Activated naive CD4-positive, alpha-beta T cell (primary cell): ENCODE data around the gene SNORC.
"Not testable (repeated sequence)": the region's sequence is repeated elsewhere in the genome, so short reads cannot be mapped to it uniquely, and the experiment has no call there.

Source experiments
- DNase-seq, 4 experiments: peaks; one replicate each; lab custom pipeline; 2025; lab: John Stamatoyannopoulos, UW

Gene SNORC

DNA sequence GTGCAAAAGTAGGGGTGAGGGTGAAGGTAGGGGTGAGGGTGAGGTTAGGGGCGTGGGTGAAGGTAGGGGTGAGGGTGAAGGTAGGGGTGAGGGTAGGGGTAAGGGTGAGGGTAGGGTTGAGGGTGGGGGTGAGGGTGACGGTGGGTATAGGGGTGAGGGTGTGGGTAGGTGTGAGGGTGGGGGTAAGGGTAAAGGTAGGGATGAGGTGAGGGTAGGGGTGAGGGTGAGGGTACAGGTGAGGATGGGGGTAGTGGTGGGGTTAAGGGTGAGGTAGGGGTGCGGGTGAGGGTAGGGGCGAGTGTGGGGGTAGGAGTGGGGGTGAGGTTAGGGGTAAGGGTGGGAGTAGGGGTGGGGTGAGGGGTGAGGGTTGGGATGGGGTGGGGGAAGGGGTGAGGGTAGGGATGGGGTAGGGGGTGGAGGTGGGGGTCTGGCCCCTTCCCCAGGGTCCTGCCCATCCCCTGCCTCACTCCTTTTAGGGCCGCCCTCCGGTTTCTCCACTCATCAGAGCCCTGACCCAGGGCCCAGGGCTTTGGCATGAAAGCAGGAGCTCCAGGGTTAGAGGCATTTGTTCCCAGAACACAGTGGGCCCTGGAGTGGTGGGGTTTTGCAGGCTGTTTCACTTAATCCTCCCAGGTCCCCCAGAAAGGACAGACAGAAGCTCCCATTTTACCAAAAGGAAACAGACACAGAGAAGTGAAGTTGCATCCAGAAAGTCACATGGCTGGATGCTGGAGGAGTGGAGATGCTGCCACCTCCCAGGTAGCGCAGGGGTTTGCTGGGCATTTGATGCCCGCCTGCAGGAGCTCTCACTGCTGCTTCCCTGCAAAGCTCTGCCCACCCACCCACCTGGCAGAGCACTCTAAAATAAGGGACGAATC, 26.9 kb downstream of the SNORC start:
- no peak for DNase-seq

DNA sequence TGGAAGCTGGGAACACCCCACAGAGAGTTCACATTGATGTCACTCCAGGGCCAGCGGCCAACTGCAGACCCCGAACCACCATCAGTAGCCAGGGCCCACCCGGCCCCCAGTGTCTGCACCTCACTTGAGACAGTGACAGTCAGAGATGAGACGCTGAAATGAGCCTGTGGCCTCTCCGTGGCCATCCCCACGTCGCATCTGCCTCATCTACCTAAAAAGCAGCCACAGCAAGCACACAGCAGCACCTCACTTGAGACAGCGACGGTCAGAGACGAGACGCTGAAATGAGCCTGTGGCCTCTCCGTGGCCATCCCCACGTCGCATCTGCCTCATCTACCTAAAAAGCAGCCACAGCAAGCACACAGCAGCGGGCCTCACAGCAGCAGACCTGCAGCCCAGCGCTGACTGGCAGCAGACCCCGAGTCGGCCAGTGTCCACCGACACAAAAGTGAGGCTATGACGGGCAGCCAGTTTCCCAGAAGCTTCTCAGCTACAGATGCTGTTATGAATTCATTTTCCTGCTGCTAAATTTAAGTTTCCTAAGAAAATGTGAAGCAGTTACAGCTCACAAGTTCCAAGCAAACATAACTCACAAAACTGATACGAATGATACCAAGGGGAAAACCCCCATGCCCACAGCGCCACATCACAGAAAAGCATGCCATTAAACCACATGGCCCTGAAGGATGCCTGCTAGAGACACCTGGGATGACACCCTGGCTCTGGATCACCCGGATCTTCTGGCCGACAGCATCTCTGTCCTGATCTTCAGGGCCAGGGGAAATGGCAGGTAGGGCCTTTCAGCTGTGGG, 27.7 kb downstream of the SNORC start:
- DNase-seq, result no peak

- DNase-seq, result no peak
Measured at GRCh38 chr2:232898592-232899543, 28.8 kb downstream of the SNORC start.

- DNase-seq, result no peak
Measured at GRCh38 chr2:232900811-232901735, 31.0 kb downstream of the SNORC start.

- DNase-seq, result no peak
Measured at GRCh38 chr2:232901736-232902578, 31.9 kb downstream of the SNORC start.

DNA sequence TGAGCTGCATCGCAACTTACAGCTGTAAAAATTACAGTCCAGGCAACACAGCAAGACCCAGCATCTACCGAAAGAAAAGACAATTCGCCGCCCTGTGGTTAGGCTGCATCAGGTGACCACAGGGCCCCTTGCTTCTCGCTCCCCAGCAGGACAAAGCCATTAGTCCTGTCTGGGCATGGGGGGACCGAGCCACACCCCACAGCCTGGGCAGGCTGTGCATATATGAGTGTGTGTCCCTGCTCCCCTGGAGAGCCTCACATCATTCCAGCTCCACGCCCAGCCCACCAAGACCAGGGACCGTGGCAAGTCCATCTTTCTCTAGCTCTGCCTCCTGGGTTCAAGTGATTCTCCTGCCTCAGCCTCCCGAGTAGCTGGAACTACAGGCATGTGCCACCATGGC, 33.9 kb downstream of the SNORC start:
- no peak for DNase-seq

GRCh38 chr2:232906867-232907717, 37.0 kb downstream of the SNORC start:
- not testable (repeated sequence) for DNase-seq

- DNase-seq, result not testable (repeated sequence)
Measured at GRCh38 chr2:232907718-232908085, 37.6 kb downstream of the SNORC start.

DNA sequence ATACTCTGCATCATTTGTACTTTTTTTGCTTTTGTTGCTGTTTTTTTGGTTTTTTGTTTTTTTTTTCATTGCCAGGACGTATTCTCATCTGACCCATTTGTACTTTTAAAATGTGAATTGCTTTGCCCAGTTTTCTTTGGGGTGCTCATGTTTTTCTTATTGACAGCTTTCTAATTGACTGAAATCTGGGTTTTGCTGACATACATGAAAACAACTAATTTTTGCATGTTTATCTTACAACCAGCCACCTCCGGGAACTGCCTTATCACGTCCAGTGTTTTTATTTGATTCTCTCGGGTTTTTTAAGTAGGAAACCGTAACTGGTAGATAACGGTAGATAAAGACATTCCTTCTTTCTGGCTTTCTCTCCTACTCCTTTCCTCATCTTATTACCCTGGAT, 38.6 kb downstream of the SNORC start:
- no peak for DNase-seq

DNA sequence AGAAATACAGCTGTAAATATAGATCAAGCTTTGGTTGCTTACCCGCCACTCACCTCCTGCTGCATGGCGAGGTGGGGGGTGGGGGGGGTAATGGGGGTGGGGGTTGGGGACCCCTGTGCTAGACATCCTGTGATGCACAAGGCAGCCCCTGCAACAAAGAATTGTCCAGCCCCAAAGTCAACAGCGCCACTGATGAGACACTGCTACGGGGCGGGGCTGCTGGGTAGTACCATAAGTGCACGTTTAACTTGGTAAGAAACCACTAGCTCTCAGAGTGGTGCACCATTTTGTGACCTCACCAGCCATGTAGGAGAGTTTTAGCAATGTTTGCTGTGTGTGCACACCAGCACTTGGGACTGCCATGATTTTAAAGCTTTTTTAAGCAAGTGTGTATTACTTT, 40.3 kb downstream of the SNORC start:
- DNase-seq, result no peak

GRCh38 chr2:232911712-232912277, 41.7 kb downstream of the SNORC start:
- DNase-seq, result no peak

GRCh38 chr2:232913903-232914302, 43.8 kb downstream of the SNORC start:
- no peak for DNase-seq

DNA sequence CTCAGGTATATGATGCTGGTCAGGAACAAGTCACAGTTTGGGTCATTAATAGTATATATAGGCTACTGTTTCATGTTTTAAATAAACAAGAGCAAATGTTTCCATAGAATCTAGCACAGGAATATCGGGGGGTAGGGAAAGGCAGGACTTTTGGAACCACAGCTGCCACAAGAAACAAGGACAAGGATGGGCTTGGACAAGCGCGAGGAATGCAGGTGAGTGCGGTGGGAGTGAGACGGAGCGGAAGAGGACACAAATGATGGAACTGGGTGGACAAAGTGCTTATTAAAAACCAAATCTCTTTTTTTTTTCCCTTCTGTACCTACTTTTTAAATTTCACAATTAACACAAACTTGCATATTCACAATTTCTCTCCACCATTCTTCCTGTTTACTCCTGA, 49.1 kb downstream of the SNORC start:
- no peak for DNase-seq

GRCh38 chr2:232920055-232920454, 50.0 kb downstream of the SNORC start:
- no peak for DNase-seq

- no peak for DNase-seq
Measured at GRCh38 chr2:232920760-232921159, 50.7 kb downstream of the SNORC start.

DNA sequence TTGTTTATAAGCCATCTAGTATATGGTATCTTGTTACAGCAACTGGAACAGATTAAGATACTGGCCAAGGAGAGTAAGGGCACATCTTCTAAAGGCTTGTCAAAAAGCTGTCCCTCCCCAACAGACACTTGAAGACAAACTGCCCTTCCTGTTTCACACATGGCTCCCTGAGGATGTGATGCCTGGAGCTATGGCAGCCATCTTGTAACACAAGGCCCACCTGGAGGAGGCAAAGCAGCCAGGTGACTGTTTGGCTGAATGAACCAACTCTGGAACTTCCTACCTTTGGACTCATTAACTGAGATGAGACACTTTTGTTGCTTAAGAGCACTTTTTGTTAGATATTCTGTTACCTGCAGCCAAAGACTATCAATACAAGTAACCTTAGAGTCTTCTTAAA, 54.4 kb downstream of the SNORC start:
- no peak for DNase-seq

DNA sequence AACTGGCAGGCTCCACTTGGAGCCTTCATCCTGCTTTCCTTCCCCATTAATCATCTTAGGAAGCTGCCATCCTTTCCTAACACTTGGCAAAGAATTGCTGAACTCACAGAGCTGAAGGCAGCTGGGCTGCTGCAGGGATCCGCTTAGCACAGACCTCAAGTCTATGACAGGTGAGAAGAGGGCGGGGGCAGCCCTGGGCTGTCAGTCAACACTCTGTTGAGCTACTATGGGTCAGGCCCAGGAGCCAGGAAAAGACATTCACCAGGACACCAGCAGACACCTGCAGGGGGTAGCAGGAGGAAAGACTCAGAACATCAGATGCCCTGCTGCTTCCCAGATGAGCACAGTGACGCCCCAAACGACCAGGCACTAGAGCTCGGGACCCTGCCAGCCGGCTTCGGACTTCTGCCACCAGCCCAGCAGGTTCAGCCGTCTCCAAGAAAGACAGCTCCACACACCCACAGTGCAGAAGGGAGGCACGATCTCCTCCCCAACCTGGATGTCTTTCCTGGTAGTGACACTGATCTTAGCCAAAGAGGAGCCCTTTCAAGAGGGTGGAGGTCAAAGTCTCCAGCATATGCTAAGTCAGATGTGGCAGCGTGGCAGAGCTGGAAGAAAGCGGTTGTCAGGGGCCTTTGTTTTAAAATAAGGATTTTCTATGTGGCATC, 55.2 kb downstream of the SNORC start:
- DNase-seq, result no peak

DNA sequence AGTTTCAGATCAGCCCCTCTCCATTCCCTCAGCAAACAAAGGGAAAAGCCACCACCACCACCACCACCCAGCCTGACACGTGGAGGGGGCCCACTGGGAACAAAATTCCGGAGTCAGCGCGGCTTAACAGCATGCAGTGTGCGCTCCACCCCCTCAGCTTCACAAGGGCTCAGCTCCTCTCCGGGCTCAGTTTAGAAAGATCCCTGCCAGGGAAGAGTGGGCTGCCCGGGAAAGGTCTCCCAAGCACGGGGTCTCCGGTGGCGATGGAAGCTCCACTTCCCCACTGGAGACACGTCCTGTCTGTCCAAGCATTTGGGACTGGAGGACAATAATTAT, 55.7 kb downstream of the SNORC start:
- DNase-seq, result no peak
